ENCODE results near the gene DMTF1. TPM values are rescaled to one million over a fixed set of nuclear protein-coding genes. Genes with fewer than 3 reads are reported as not detected.
A peak's percentile ranks its signal among the peaks of the same experiment; 100 is the strongest.

Gene DMTF1
- polyA plus RNA-seq, 1 of the 3 experiments (the other 2 are of a cell fraction): 108 TPM

DNA sequence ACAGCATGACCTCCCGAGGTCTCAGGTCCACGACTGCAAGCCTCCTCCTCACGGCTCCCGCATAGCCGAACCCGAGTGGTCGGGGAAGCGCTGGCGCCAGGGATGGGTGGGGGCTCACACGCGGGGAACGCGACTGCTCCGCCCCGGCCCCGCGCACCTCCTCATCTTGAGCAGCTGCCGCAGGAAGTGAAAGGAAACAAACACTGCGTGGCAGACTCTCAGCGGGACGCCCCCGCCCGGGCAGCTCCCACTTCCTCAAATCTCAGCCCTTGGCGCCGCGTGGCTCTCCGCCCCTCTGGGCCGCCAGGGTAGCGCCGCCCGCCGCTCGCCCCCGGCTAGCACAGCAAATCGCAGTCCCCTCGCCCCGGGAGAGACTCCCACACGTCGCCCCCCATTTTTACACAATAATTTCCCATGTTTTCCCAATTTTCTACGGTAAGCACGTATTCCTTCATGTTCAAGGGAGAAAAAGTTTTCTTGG lies 67.3 kb downstream of the DMTF1 start, which contains the start of gene TMEM243:
Gene TMEM243, minus strand, starts transcription at position 188 of the 481 bp plus-strand sequence. CDS start 229 bp downstream, outside the sequence.
- H2AFZ ChIP-seq (ENCODE audit: low read depth): peak within 1 kb of the TSS; percentile 94
- peak within 1 kb of the TSS; percentile 61 to 74 for H3K27ac ChIP-seq (ENCODE audit: low read depth in 2 of 2, low read length in 1 of 2)
- no peaks in the 10 kb centered on the region for H3K9me3 ChIP-seq
- peak; percentile 88 for DNase-seq
- no peaks in the 10 kb centered on the region for H3K9me2 ChIP-seq
- peaks cover 18% of the 10 kb centered on the region for H3K79me2 ChIP-seq (ENCODE audit: insufficient read depth)
- H4K20me1 ChIP-seq (ENCODE audit: insufficient read depth): no peaks in the 10 kb centered on the region
- H3K4me2 ChIP-seq: peak within 1 kb of the TSS; percentile 94
- H3F3A ChIP-seq (replicated peaks; ENCODE audit: insufficient read depth): peaks cover 5% of the 10 kb centered on the region
- ChIA-PET POLR2A (interaction anchor here (0.6 to 2.4 kb wide), 5 partner anchors 11 to 68 kb away, joined by 3 to 22 read pairs (median 5); partner anchors contain the start of gene DMTF1), CTCF (interaction anchor here (0.6 to 2.8 kb wide), 13 partner anchors 9 to 292 kb away, joined by 3 to 13 read pairs (median 4); partner anchors contain the start of gene ELAPOR2)
- peaks cover 0 to 24% of the 10 kb centered on the region in 2 experiments; a peak in 2 of 4 replicates for H3K4me1 ChIP-seq (ENCODE audit: control insufficient read depth in 1 of 2, insufficient read depth in 2 of 2, low read depth in 1 of 2, low read length in 1 of 2)
- H3K9ac ChIP-seq: peak within 1 kb of the TSS; percentile 87
- peak within 1 kb of the TSS; percentile 95 to 99 for H3K4me3 ChIP-seq (ENCODE audit: low read depth in 2 of 2, low read length in 1 of 2)
- H3K27me3 ChIP-seq (ENCODE audit: insufficient read depth): no peaks in the 10 kb centered on the region
- WGBS (ENCODE audit: low lambda C conversion rate): 3% methylated on average over 27 of the region's 41 CpGs
- H3K36me3 ChIP-seq (replicated peaks in 1 of 2; ENCODE audit: control insufficient read depth in 1 of 2, insufficient read depth in 2 of 2, low read length in 1 of 2): peaks cover 0 to 15% of the 10 kb centered on the region in 2 experiments
- TF ChIP-seq RXRA (IDR thresholded peaks at IDR 0.05; ENCODE audit: borderline replicate concordance, low read depth) (no peak), REST (IDR thresholded peaks at IDR 0.05; ENCODE audit: low read depth, low read length) (no peak), POLR2AphosphoS5 (IDR thresholded peaks at IDR 0.05; ENCODE audit: low read depth, low read length) (peak; percentile 12; the same call in 1 of the 2 replicates), CHD2 (IDR thresholded peaks at IDR 0.05; ENCODE audit: low read length, partially characterized antibody) (no peak), FOXM1 (IDR thresholded peaks at IDR 0.05; ENCODE audit: low read depth) (no peak), FOSL2 (IDR thresholded peaks at IDR 0.05; ENCODE audit: borderline replicate concordance, low read depth) (no peak), YY1 (IDR thresholded peaks at IDR 0.05; ENCODE audit: low read depth) (no peak), MEF2A (IDR thresholded peaks at IDR 0.05; ENCODE audit: borderline replicate concordance, low read depth) (no peak), PBX3 (IDR thresholded peaks at IDR 0.05) (no peak), TAF1 (IDR thresholded peaks at IDR 0.05; ENCODE audit: borderline replicate concordance, low read depth, low read length) (peak; percentile 21; the same call in 1 of the 2 replicates), NFIC (IDR thresholded peaks at IDR 0.05; ENCODE audit: borderline replicate concordance) (no peak), RFX5 (IDR thresholded peaks at IDR 0.05; ENCODE audit: low read length) (no peak), SIN3A (IDR thresholded peaks at IDR 0.05; ENCODE audit: borderline replicate concordance, low read depth, low read length) (0 out of 2 replicates have a peak, but pooled peaks have one; percentile 37), EZH2phosphoT487 (IDR thresholded peaks at IDR 0.05; ENCODE audit: borderline replicate concordance, low read depth) (no peak), EP300 (IDR thresholded peaks at IDR 0.05; ENCODE audit: borderline replicate concordance in 1 of 2, low read depth in 1 of 2, low read length in 1 of 2) (0 out of 4 replicates have a peak, but pooled peaks of 1 of the 2 experiments have one; percentile 6), TCF12 (IDR thresholded peaks at IDR 0.05) (no peak), GATA2 (CRISPR knock-in tag; IDR thresholded peaks at IDR 0.05) (no peak), RAD21 (IDR thresholded peaks at IDR 0.05; ENCODE audit: low read length) (no peak), MXI1 (IDR thresholded peaks at IDR 0.05; ENCODE audit: low read depth, low read length) (peak; percentile 87), FOXJ3 (CRISPR knock-in tag; IDR thresholded peaks at IDR 0.05) (no peak), NRF1 (IDR thresholded peaks at IDR 0.05; ENCODE audit: low read depth, low read length) (peak; percentile 40), RCOR1 (IDR thresholded peaks at IDR 0.05; ENCODE audit: low read length) (no peak)
- TF ChIP-seq, protein P1, sequence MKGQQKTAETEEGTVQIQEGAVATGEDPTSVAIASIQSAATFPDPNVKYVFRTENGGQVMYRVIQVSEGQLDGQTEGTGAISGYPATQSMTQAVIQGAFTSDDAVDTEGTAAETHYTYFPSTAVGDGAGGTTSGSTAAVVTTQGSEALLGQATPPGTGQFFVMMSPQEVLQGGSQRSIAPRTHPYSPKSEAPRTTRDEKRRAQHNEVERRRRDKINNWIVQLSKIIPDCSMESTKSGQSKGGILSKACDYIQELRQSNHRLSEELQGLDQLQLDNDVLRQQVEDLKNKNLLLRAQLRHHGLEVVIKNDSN (IDR thresholded peaks at IDR 0.05; ENCODE audit: borderline replicate concordance, low read depth): no peak
- TF ChIP-seq, protein P2, sequence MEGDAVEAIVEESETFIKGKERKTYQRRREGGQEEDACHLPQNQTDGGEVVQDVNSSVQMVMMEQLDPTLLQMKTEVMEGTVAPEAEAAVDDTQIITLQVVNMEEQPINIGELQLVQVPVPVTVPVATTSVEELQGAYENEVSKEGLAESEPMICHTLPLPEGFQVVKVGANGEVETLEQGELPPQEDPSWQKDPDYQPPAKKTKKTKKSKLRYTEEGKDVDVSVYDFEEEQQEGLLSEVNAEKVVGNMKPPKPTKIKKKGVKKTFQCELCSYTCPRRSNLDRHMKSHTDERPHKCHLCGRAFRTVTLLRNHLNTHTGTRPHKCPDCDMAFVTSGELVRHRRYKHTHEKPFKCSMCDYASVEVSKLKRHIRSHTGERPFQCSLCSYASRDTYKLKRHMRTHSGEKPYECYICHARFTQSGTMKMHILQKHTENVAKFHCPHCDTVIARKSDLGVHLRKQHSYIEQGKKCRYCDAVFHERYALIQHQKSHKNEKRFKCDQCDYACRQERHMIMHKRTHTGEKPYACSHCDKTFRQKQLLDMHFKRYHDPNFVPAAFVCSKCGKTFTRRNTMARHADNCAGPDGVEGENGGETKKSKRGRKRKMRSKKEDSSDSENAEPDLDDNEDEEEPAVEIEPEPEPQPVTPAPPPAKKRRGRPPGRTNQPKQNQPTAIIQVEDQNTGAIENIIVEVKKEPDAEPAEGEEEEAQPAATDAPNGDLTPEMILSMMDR (IDR thresholded peaks at IDR 0.05): peak; percentile 40
- TF ChIP-seq, protein P3, sequence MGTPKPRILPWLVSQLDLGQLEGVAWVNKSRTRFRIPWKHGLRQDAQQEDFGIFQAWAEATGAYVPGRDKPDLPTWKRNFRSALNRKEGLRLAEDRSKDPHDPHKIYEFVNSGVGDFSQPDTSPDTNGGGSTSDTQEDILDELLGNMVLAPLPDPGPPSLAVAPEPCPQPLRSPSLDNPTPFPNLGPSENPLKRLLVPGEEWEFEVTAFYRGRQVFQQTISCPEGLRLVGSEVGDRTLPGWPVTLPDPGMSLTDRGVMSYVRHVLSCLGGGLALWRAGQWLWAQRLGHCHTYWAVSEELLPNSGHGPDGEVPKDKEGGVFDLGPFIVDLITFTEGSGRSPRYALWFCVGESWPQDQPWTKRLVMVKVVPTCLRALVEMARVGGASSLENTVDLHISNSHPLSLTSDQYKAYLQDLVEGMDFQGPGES (IDR thresholded peaks at IDR 0.05; ENCODE audit: low read depth, low read length): no peak
- TF ChIP-seq, protein P4, sequence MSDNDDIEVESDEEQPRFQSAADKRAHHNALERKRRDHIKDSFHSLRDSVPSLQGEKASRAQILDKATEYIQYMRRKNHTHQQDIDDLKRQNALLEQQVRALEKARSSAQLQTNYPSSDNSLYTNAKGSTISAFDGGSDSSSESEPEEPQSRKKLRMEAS (IDR thresholded peaks at IDR 0.05; ENCODE audit: low read depth): peak; percentile 83
